ENCODE measurements around the gene TMC3. TPM values are rescaled to one million over a fixed set of nuclear protein-coding genes. Genes with fewer than 3 reads are reported as not detected.

TMC3 gene
- total and polyA plus RNA-seq, 2 of the 13 experiments (the other 11 are each of a cell fraction or from before 2014, with no cell fraction given), result not detected

- no peak for TF ChIP-seq UBTF (CRISPR knock-in tag; IDR thresholded peaks at IDR 0.05)
Observed at GRCh38 chr15:81284256-81285031, 89.6 kb downstream of the TMC3 start (continued).

GRCh38 chr15:81282911-81283310 lies 91.1 kb downstream of the TMC3 start:
- BruUV-seq (replicated peaks), result no TSS peak
- no peak for DNase-seq (ENCODE audit: low spot score)
- WGBS (ENCODE audit: low lambda C conversion rate), result 13% methylated on average over 3 of the region's 5 CpGs
- no peak for ATAC-seq
- Histone ChIP-seq H3K27ac (ENCODE audit: extremely low read length, insufficient read depth, low read length) (no peak overlapping the region), H3K79me2 (ENCODE audit: insufficient read depth, low read length) (no peaks in the 10 kb centered on the region), H3K9me3 (ENCODE audit: low read length) (no peaks in the 10 kb centered on the region), H2AFZ (ENCODE audit: low read length) (no peak overlapping the region), H4K20me1 (ENCODE audit: insufficient read depth, low read length) (no peaks in the 10 kb centered on the region), H3K9ac (ENCODE audit: insufficient read depth, low read depth, low read length) (no peak overlapping the region), H3K36me3 (replicated peaks in 1 of 2; ENCODE audit: control insufficient read depth in 1 of 2, insufficient read depth in 2 of 2, low read length in 2 of 2) (no peaks in the 10 kb centered on the region), H3K4me2 (ENCODE audit: low read depth, low read length) (no peak overlapping the region), H3K4me3 (replicated peaks in 1 of 3; ENCODE audit: insufficient read depth in 1 of 3, low read depth in 2 of 3, low read length in 3 of 3) (no peak overlapping the region), H3K4me1 (ENCODE audit: insufficient read depth, low read length) (no peaks in the 10 kb centered on the region), H3K27me3 (ENCODE audit: control insufficient read depth in 1 of 2, insufficient read depth in 2 of 2, low read length in 2 of 2) (peaks cover 1 to 28% of the 10 kb centered on the region in 2 experiments; a peak in 2 of 5 replicates)
- no peak for FAIRE-seq
- CTCF ChIA-PET (ENCODE audit: low intra/inter-chr PET ratio, low total read pairs), result no interaction called here
- intact Hi-C loops (cut with micrococcal nuclease; ENCODE audit: unreplicated experiment), result no loop called here
- POLR2A ChIA-PET, result no interaction called here
- in situ Hi-C loops (cut with HindIII; ENCODE audit: extremely low pct_ligation_motif_present, low pct_unique_long_range_greater_than_20kb), result no loop called here
- no peak for TF ChIP-seq CC2D1A (CRISPR knock-in tag; IDR thresholded peaks at IDR 0.05)
- TF ChIP-seq NR1H2 (CRISPR knock-in tag; IDR thresholded peaks at IDR 0.05; ENCODE audit: borderline replicate concordance, low read depth), result no peak
- no peak for TF ChIP-seq CBX2 (IDR thresholded peaks at IDR 0.05; ENCODE audit: low read depth, low read length)
- TF ChIP-seq CBX2 (CRISPR knock-in tag; IDR thresholded peaks at IDR 0.05; ENCODE audit: low read depth), result no peak
- no peak for TF ChIP-seq TGIF2 (CRISPR knock-in tag; IDR thresholded peaks at IDR 0.05)
- no peak for TF ChIP-seq RARG (CRISPR knock-in tag; IDR thresholded peaks at IDR 0.05; ENCODE audit: low read depth)
- no peak for TF ChIP-seq ZNF597 (CRISPR knock-in tag; IDR thresholded peaks at IDR 0.05)
- TF ChIP-seq ZNF572 (CRISPR knock-in tag; IDR thresholded peaks at IDR 0.05), result no peak
- no peak for TF ChIP-seq SOX6 (IDR thresholded peaks at IDR 0.05)
- no peak for TF ChIP-seq SOX6 (CRISPR knock-in tag; IDR thresholded peaks at IDR 0.05)
- no peak for TF ChIP-seq MTA3 (CRISPR knock-in tag; IDR thresholded peaks at IDR 0.05)
- no peak for TF ChIP-seq NR2F1 (CRISPR knock-in tag; IDR thresholded peaks at IDR 0.05)
- no peak for TF ChIP-seq KLF15 (CRISPR knock-in tag; IDR thresholded peaks at IDR 0.05; ENCODE audit: borderline replicate concordance)
- TF ChIP-seq FOXA3 (CRISPR knock-in tag; IDR thresholded peaks at IDR 0.05), result no peak
- no peak for TF ChIP-seq ZNF33B (CRISPR knock-in tag; IDR thresholded peaks at IDR 0.05)
- no peak for TF ChIP-seq RFX1 (IDR thresholded peaks at IDR 0.05)
- TF ChIP-seq ZNF558 (CRISPR knock-in tag; IDR thresholded peaks at IDR 0.05; ENCODE audit: borderline replicate concordance), result no peak
- TF ChIP-seq SAP130 (CRISPR knock-in tag; IDR thresholded peaks at IDR 0.05; ENCODE audit: low read depth), result no peak
- no peak for TF ChIP-seq ZNF772 (CRISPR knock-in tag; IDR thresholded peaks at IDR 0.05)
- no peak for TF ChIP-seq IRX3 (CRISPR knock-in tag; IDR thresholded peaks at IDR 0.05; ENCODE audit: borderline replicate concordance, low read depth)
- no peak for TF ChIP-seq ZNF644 (CRISPR knock-in tag; IDR thresholded peaks at IDR 0.05; ENCODE audit: low read depth)

All from HepG2 (cell line).